ENCODE data around the gene ERBB4. TPM values are rescaled to one million over a fixed set of nuclear protein-coding genes. Genes with fewer than 3 reads are reported as not detected.

ERBB4 gene
- total RNA-seq, 1 experiment from 2014 or later = 0.04 TPM

- Histone ChIP-seq H4K91ac (ENCODE audit: insufficient read length, low read depth, low read length) (no peak overlapping the region), H3K56ac (ENCODE audit: insufficient read length, low read depth, low read length) (no peak overlapping the region), H3K18ac (ENCODE audit: insufficient read length, low read depth, low read length) (no peak overlapping the region), H3K9ac (ENCODE audit: extremely low read depth, insufficient read length, low read length) (no peak overlapping the region), H3K9me3 (ENCODE audit: control insufficient read depth, low read depth, low read length) (no peaks in the 10 kb centered on the region), H3K4me1 (ENCODE audit: insufficient read depth, low read length) (no peaks in the 10 kb centered on the region), H3K23me2 (ENCODE audit: insufficient read length, low read depth, low read length, poor library complexity, severe bottlenecking) (no peaks in the 10 kb centered on the region), H3K79me2 (ENCODE audit: insufficient read depth, low read length) (no peaks in the 10 kb centered on the region), H3K14ac (ENCODE audit: insufficient read depth, low read length) (no peak overlapping the region), H3K27me3 (ENCODE audit: insufficient read depth, low read length) (no peaks in the 10 kb centered on the region), H4K20me1 (ENCODE audit: control insufficient read depth, insufficient read depth, insufficient read length) (no peaks in the 10 kb centered on the region), H3T11ph (ENCODE audit: low read length) (no peak overlapping the region), H4K8ac (replicated peaks; ENCODE audit: insufficient read length, low read depth, low read length) (no peak overlapping the region), H3K4me2 (ENCODE audit: insufficient read depth, insufficient read length, low read length) (no peak overlapping the region), H3K23ac (ENCODE audit: insufficient read length, low read depth, low read length) (no peak overlapping the region), H2BK12ac (ENCODE audit: insufficient read length, low read depth, low read length) (no peak overlapping the region), H4K5ac (ENCODE audit: insufficient read length, low read depth, low read length) (no peak overlapping the region), H3K79me1 (ENCODE audit: insufficient read depth, low read depth, low read length, poor library complexity, severe bottlenecking) (no peaks in the 10 kb centered on the region), H2BK15ac (ENCODE audit: low read depth, low read length) (no peak overlapping the region), H2BK20ac (ENCODE audit: low read depth, low read length, poor library complexity, severe bottlenecking) (no peak overlapping the region), H2BK120ac (ENCODE audit: low read depth, low read length, poor library complexity, severe bottlenecking) (no peak overlapping the region), H3K4ac (ENCODE audit: low read depth, low read length) (no peak overlapping the region), H2AK5ac (ENCODE audit: insufficient read length, low read length) (no peak overlapping the region), H2AFZ (ENCODE audit: low read length) (no peak overlapping the region), H2BK5ac (ENCODE audit: insufficient read length, low read length) (no peak overlapping the region), H3K27ac (ENCODE audit: insufficient read length, low read depth, low read length) (no peak overlapping the region)
- no peak for TF ChIP-seq CTCF (conservative IDR thresholded peaks at IDR 0.05)
- Mint-ChIP-seq H3K9me3 (no peaks in the 10 kb centered on the region), H3K36me3 (ENCODE audit: insufficient read depth in 1 of 3, low read depth in 3 of 3) (no peaks in the 10 kb centered on the region), H3K27me3 (ENCODE audit: low read depth) (no peaks in the 10 kb centered on the region), H3K4me1 (peaks cover 7 to 14% of the 10 kb centered on the region in 2 experiments), H3K4me3 (no peak overlapping the region), H3K27ac (no peak overlapping the region)
- no peak for DNase-seq
- no CpG with 5 or more reads among the region's 1 CpG for WGBS (ENCODE audit: extremely low coverage, insufficient read length, low lambda C conversion rate)
Observed at GRCh38 chr2:212398316-212398715, 140.3 kb downstream of the ERBB4 start.

All from H9 (cell line).